ENCODE results near the gene VAMP1.

GRCh38 chr12:6442836-6443235, 27.6 kb downstream of the VAMP1 start:
- no peak for TF ChIP-seq CTCF (conservative IDR thresholded peaks at IDR 0.05; ENCODE audit: low read depth, low read length)
- TF ChIP-seq POLR2A (IDR thresholded peaks at IDR 0.05; ENCODE audit: low read depth, low read length), result no peak
- no peak for TF ChIP-seq USF2 (IDR thresholded peaks at IDR 0.05; ENCODE audit: low read depth, low read length)
- no peak for TF ChIP-seq MAFK (IDR thresholded peaks at IDR 0.05; ENCODE audit: low read depth, low read length)
- no peak for TF ChIP-seq SMC3 (IDR thresholded peaks at IDR 0.05; ENCODE audit: low read depth, low read length)
- TF ChIP-seq MXI1 (IDR thresholded peaks at IDR 0.05; ENCODE audit: borderline replicate concordance, low read depth, low read length), result no peak
- TF ChIP-seq RAD21 (IDR thresholded peaks at IDR 0.05; ENCODE audit: low read length), result no peak
- TF ChIP-seq MAZ (IDR thresholded peaks at IDR 0.05; ENCODE audit: borderline replicate concordance, low read depth, low read length), result no peak
